OCI-LY7 (cell line): ENCODE data around the gene ADRA2B. TPM values are rescaled to one million over a fixed set of nuclear protein-coding genes. Genes with fewer than 3 reads are reported as not detected.

ENCODE experiments used
- BruUV-seq: library from RNA; stranded (reverse); fragments of 400-500 nt; replicated peaks from 2 replicates; lab custom pipeline; 2021; lab: Mats Ljungman, UMichigan
- CTCF ChIA-PET: fragments of 300-600 bp; sonication (Branson Sonifier 250); formaldehyde crosslinking; loops from one replicate; lab custom pipeline; 2022; ENCODE audit warnings: antibody characterized with exemption; ENCODE audit not compliant: unreplicated experiment; lab: Charles Lee
- POLR2A ChIA-PET: fragments of 300-600 bp; sonication (Branson Sonifier 250); formaldehyde crosslinking; loops from one replicate; lab custom pipeline; 2022; ENCODE audit warnings: antibody characterized with exemption; lab: Charles Lee
- DNase-seq: peaks from one replicate; pipeline ENCODE4 v3.0.0-alpha.2; 2015; ENCODE audit warnings: low spot score
- H2AFZ ChIP-seq: fragments of 200-600 bp; sonication (generic), shearing (Covaris generic); 2 replicates; pipeline ENCODE4 v1.6.1; 2014; ENCODE audit warnings: mild to moderate bottlenecking, antibody characterized with exemption, low read length, moderate library complexity
- H3K27ac ChIP-seq: fragments of 200-600 bp; sonication (generic); 2 replicates; pipeline ENCODE4 v1.5.1; 2014; ENCODE audit warnings: mixed run types, low read depth, mild to moderate bottlenecking, moderate library complexity, low read length, inconsistent platforms; ENCODE audit not compliant: poor library complexity, severe bottlenecking
- H3K36me3 ChIP-seq: fragments of 200-600 bp; sonication (generic); 2 replicates; pipeline ENCODE4 v1.6.1; 2014; ENCODE audit warnings: mild to moderate bottlenecking, antibody characterized with exemption, low read length, moderate library complexity, mixed read lengths; ENCODE audit not compliant: insufficient read depth
- H3K4me1 ChIP-seq: fragments of 200-600 bp; sonication (generic); 2 replicates; pipeline ENCODE4 v1.5.1; 2014; ENCODE audit warnings: mild to moderate bottlenecking, low read length; ENCODE audit not compliant: insufficient read depth, poor library complexity, severe bottlenecking
- H3K4me2 ChIP-seq: fragments of 200-600 bp; sonication (generic); 2 replicates; pipeline ENCODE4 v1.6.1; 2014; ENCODE audit warnings: mild to moderate bottlenecking, low read length
- H3K4me3 ChIP-seq: fragments of 200-600 bp; sonication (generic); 2 replicates; pipeline ENCODE4 v1.5.1; 2014; ENCODE audit warnings: mild to moderate bottlenecking, low read depth, low read length; ENCODE audit not compliant: poor library complexity, severe bottlenecking
- H3K79me2 ChIP-seq: fragments of 200-600 bp; sonication (generic); 2 replicates; pipeline ENCODE4 v1.6.1; 2016; ENCODE audit warnings: low read depth, mild to moderate bottlenecking, low read length, moderate library complexity, mixed read lengths; ENCODE audit not compliant: insufficient read depth
- H3K9me2 ChIP-seq: fragments of 200-600 bp; sonication (generic); 2 replicates; pipeline ENCODE4 v1.6.1; 2016; ENCODE audit warnings: mild to moderate bottlenecking, low read length, mixed read lengths; ENCODE audit not compliant: insufficient read depth
- H3K9me3 ChIP-seq: fragments of 200-600 bp; sonication (generic); 2 replicates; pipeline ENCODE4 v1.6.1; 2014; ENCODE audit warnings: mild to moderate bottlenecking, mixed run types, low read length, mixed read lengths
- H4K20me1 ChIP-seq: fragments of 200-600 bp; sonication (generic); 2 replicates; pipeline ENCODE4 v1.6.1; 2014; ENCODE audit warnings: mild to moderate bottlenecking, antibody characterized with exemption, low read length, moderate library complexity, mixed read lengths; ENCODE audit not compliant: insufficient read depth
- CTCF ChIP-seq: fragments of 200-600 bp; sonication (generic); conservative IDR thresholded peaks from 2 replicates; pipeline ENCODE4 v1.5.1; 2014; ENCODE audit warnings: mild to moderate bottlenecking, antibody characterized with exemption, low read length, moderate library complexity, mixed read lengths
- EZH2phosphoT487 ChIP-seq: fragments of 200-600 bp; sonication (generic); IDR thresholded peaks from 2 replicates; pipeline ENCODE4 v1.6.1; 2018; ENCODE audit warnings: low read depth, borderline replicate concordance, mild to moderate bottlenecking, mixed run types, antibody characterized with exemption, low read length, moderate library complexity, mixed read lengths
- intact Hi-C: fragments of 100-400 bp; cut with micrococcal nuclease; formaldehyde crosslinking; loops from one replicate; pipeline ENCODE4 v1.10.0; 2022; ENCODE audit not compliant: unreplicated experiment
- total RNA-seq, 2 experiments: library from RNA; depleted of rRNA in 1 of 2; stranded (reverse); fragments of >200 nt in 1 of 2; shearing (Covaris generic) in 1 of 2; gene quantifications; 2 replicates each; pipeline ENCODE4 v1.2.3, GENCODE V29; 2014 to 2022

Gene ADRA2B
- total RNA-seq, 2 experiments from 2014 or later, result 0.06 to 0.11 TPM

GRCh38 chr2:96120991-96121390 lies 4.6 kb upstream of the ADRA2B start:
- Histone ChIP-seq H3K79me2 (no peaks in the 10 kb centered on the region), H2AFZ (no peak overlapping the region), H3K9me2 (no peaks in the 10 kb centered on the region), H3K9me3 (no peaks in the 10 kb centered on the region), H3K4me2 (no peak overlapping the region), H3K4me1 (peaks cover 18% of the 10 kb centered on the region), H3K4me3 (no peak overlapping the region), H4K20me1 (no peaks in the 10 kb centered on the region), H3K36me3 (no peaks in the 10 kb centered on the region), H3K27ac (no peak overlapping the region)
- ChIA-PET CTCF (no interaction called here), POLR2A (no interaction called here)
- no TSS peak for BruUV-seq
- TF ChIP-seq EZH2phosphoT487 (no peak), CTCF (no peak)
- no peak for DNase-seq
- intact Hi-C loops, result no loop called here

GRCh38 chr2:96120091-96120720 lies 3.8 kb upstream of the ADRA2B start:
- TF ChIP-seq CTCF, result no peak
- no peak for TF ChIP-seq EZH2phosphoT487
- DNase-seq, result peak; percentile 53
- Histone ChIP-seq H3K36me3 (no peaks in the 10 kb centered on the region), H2AFZ (peak overlapping the region; percentile 27; the same call in 1 of the 2 replicates), H3K9me3 (no peaks in the 10 kb centered on the region), H3K27ac (no peak overlapping the region), H3K79me2 (no peaks in the 10 kb centered on the region), H3K4me3 (no peak overlapping the region), H3K4me1 (peaks cover 18% of the 10 kb centered on the region), H3K9me2 (no peaks in the 10 kb centered on the region), H3K4me2 (peak overlapping the region; percentile 46; the same call in 1 of the 2 replicates), H4K20me1 (no peaks in the 10 kb centered on the region)
- POLR2A ChIA-PET, result no interaction called here
- CTCF ChIA-PET, result no interaction called here
- intact Hi-C loops, result no loop called here
- BruUV-seq, result no TSS peak

GRCh38 chr2:96119389-96119751 lies 3.0 kb upstream of the ADRA2B start:
- no peaks in the 10 kb centered on the region for H3K79me2 ChIP-seq
- no peak for DNase-seq
- peaks cover 18% of the 10 kb centered on the region for H3K4me1 ChIP-seq
- no peak overlapping the region for H3K27ac ChIP-seq
- BruUV-seq, result no TSS peak
- H4K20me1 ChIP-seq, result no peaks in the 10 kb centered on the region
- ChIA-PET CTCF (no interaction called here), POLR2A (no interaction called here)
- no peak overlapping the region for H2AFZ ChIP-seq
- H3K4me3 ChIP-seq, result no peak overlapping the region
- no peak overlapping the region for H3K4me2 ChIP-seq
- no peaks in the 10 kb centered on the region for H3K9me3 ChIP-seq
- H3K9me2 ChIP-seq, result no peaks in the 10 kb centered on the region
- TF ChIP-seq EZH2phosphoT487 (no peak), CTCF (no peak)
- no peaks in the 10 kb centered on the region for H3K36me3 ChIP-seq
- intact Hi-C loops, result no loop called here
